Measurements from ENCODE around the gene ADCY10.
"Not testable (repeated sequence)": the region's sequence is repeated elsewhere in the genome, so short reads cannot be mapped to it uniquely, and the experiment has no call there.

DNA sequence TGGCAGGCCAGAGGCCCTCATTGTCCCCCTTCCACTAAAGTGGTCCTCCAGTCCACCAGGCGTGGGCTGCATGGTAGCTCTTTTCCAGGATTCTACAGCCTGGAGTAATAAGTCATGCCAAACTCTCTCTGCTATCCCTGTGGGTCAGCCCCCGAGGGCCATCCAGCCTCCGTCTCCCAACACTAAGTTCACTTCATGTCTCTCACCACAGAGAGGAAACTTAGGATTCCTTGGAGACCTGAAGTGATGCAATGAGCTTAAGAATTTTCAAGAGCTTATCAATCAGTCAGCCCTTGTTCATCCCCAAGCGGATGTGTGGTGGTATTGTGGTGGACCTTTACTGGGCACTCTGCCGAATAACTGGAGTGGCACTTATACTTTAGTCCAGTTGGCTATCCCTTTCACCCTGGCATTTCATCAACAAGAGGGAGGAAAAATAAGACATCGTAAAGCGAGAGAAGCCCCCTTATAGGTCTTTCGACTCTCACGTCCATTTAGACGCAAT lies 48.1 kb downstream of the ADCY10 start:
- TF ChIP-seq POLR2A (IDR thresholded peaks at IDR 0.05) = not testable (repeated sequence)
- TF ChIP-seq, protein P1, sequence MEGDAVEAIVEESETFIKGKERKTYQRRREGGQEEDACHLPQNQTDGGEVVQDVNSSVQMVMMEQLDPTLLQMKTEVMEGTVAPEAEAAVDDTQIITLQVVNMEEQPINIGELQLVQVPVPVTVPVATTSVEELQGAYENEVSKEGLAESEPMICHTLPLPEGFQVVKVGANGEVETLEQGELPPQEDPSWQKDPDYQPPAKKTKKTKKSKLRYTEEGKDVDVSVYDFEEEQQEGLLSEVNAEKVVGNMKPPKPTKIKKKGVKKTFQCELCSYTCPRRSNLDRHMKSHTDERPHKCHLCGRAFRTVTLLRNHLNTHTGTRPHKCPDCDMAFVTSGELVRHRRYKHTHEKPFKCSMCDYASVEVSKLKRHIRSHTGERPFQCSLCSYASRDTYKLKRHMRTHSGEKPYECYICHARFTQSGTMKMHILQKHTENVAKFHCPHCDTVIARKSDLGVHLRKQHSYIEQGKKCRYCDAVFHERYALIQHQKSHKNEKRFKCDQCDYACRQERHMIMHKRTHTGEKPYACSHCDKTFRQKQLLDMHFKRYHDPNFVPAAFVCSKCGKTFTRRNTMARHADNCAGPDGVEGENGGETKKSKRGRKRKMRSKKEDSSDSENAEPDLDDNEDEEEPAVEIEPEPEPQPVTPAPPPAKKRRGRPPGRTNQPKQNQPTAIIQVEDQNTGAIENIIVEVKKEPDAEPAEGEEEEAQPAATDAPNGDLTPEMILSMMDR (IDR thresholded peaks at IDR 0.05 in 4 of 5, conservative IDR thresholded peaks at IDR 0.05 in 1 of 5) = not testable (repeated sequence)

Data from gastrocnemius medialis (tissue), 4 donors.